IMR-90 (cell line): ENCODE data around the gene CMKLR1. TPM values are rescaled to one million over a fixed set of nuclear protein-coding genes. Genes with fewer than 3 reads are reported as not detected.

Experiments
- ATAC-seq: fragments of 200-7000 bp; cut with Tn5 transposase; 2 replicates; pipeline ENCODE4 v1.9.1; 2020; ENCODE audit warnings: low read depth, mild to moderate bottlenecking, moderate library complexity
- BruUV-seq: library from RNA; stranded (reverse); fragments of 400-500 nt; replicated peaks from 2 replicates; lab custom pipeline; 2021; lab: Mats Ljungman, UMichigan
- CTCF ChIA-PET: fragments of 300-600 bp; formaldehyde crosslinking; extraction: SDS; loops from one replicate; lab custom pipeline; 2021; ENCODE audit warnings: antibody characterized with exemption; lab: Yijun Ruan, JAX
- POLR2A ChIA-PET: fragments of 300-600 bp; sonication (Branson Sonifier 250); formaldehyde crosslinking; loops from one replicate; lab custom pipeline; 2022; ENCODE audit warnings: antibody characterized with exemption; ENCODE audit not compliant: unreplicated experiment; lab: Charles Lee
- DNase-seq: peaks from one replicate; pipeline ENCODE4 v3.0.0; 2013
- H2AFZ ChIP-seq: replicated peaks from 2 replicates; pipeline ENCODE3; 2013; ENCODE audit warnings: low read length, mild to moderate bottlenecking; ENCODE audit not compliant: poor library complexity
- H2AK5ac ChIP-seq: 2 replicates; pipeline ENCODE4 v1.6.1; 2013; ENCODE audit warnings: low read depth, low read length, inconsistent platforms
- H2AK9ac ChIP-seq: replicated peaks from 2 replicates; pipeline ENCODE3; 2013; ENCODE audit warnings: mild to moderate bottlenecking, low read depth, low read length, moderate library complexity; ENCODE audit not compliant: poor library complexity
- H2BK120ac ChIP-seq: 2 replicates; pipeline ENCODE4 v1.6.1; 2013; ENCODE audit warnings: low read depth, low read length, inconsistent platforms
- H2BK15ac ChIP-seq: 3 replicates; pipeline ENCODE4 v1.6.1; 2013; ENCODE audit warnings: low read depth, low read length, inconsistent platforms
- H2BK20ac ChIP-seq: 2 replicates; pipeline ENCODE4 v1.6.1; 2013; ENCODE audit warnings: low read depth, mild to moderate bottlenecking, inconsistent platforms, low read length, moderate library complexity
- H2BK5ac ChIP-seq: 2 replicates; pipeline ENCODE4 v1.6.1; 2013; ENCODE audit warnings: mild to moderate bottlenecking, low read depth, low read length, inconsistent platforms; ENCODE audit not compliant: poor library complexity, severe bottlenecking
- H3K14ac ChIP-seq: replicated peaks from 2 replicates; pipeline ENCODE4 v1.6.1; 2013; ENCODE audit warnings: low read depth, low read length, inconsistent platforms
- H3K18ac ChIP-seq: 2 replicates; pipeline ENCODE4 v1.6.1; 2013; ENCODE audit warnings: low read depth, low read length, control low read depth
- H3K23ac ChIP-seq: 2 replicates; pipeline ENCODE4 v1.6.1; 2013; ENCODE audit warnings: low read depth, low read length, inconsistent platforms
- H3K27ac ChIP-seq: 2 replicates; pipeline ENCODE4 v1.5.1; 2013; ENCODE audit warnings: mild to moderate bottlenecking, control low read depth, low read length; ENCODE audit not compliant: insufficient read depth
- H3K27me3 ChIP-seq: 2 replicates; pipeline ENCODE4 v1.6.1; 2013; ENCODE audit warnings: low read length; ENCODE audit not compliant: control insufficient read depth, insufficient read depth
- H3K36me3 ChIP-seq: 2 replicates; pipeline ENCODE4 v1.6.1; 2013; ENCODE audit warnings: low read length, mixed read lengths; ENCODE audit not compliant: control insufficient read depth, insufficient read depth
- H3K4ac ChIP-seq: 2 replicates; pipeline ENCODE4 v1.6.1; 2013; ENCODE audit warnings: low read depth, low read length, inconsistent platforms
- H3K4me1 ChIP-seq: 2 replicates; pipeline ENCODE4 v1.6.1; 2013; ENCODE audit warnings: low read length, mixed read lengths; ENCODE audit not compliant: control insufficient read depth, insufficient read depth
- H3K4me2 ChIP-seq: 2 replicates; pipeline ENCODE4 v1.6.1; 2013; ENCODE audit warnings: low read depth, mild to moderate bottlenecking, control low read depth, low read length, moderate library complexity
- H3K4me3 ChIP-seq: 2 replicates; pipeline ENCODE4 v1.5.1; 2013; ENCODE audit warnings: low read depth, mild to moderate bottlenecking, control low read depth, low read length, moderate library complexity; ENCODE audit not compliant: insufficient read depth
- H3K56ac ChIP-seq: 2 replicates; pipeline ENCODE4 v1.6.1; 2013; ENCODE audit warnings: low read length, inconsistent platforms; ENCODE audit not compliant: insufficient read depth; ENCODE audit errors: extremely low read depth
- H3K79me1 ChIP-seq, 2 experiments: 2 replicates each; pipeline ENCODE4 v1.6.1; 2013; ENCODE audit warnings: low read length in 2 of 2, inconsistent platforms in 1 of 2, low read depth in 1 of 2
- H3K9ac ChIP-seq: 2 replicates; pipeline ENCODE4 v1.6.1; 2013; ENCODE audit warnings: low read depth, low read length, control low read depth
- H3K9me1 ChIP-seq: 2 replicates; pipeline ENCODE4 v1.6.1; 2013; ENCODE audit warnings: low read length, inconsistent platforms; ENCODE audit not compliant: insufficient read depth
- H3K9me3 ChIP-seq: 2 replicates; pipeline ENCODE4 v1.6.1; 2013; ENCODE audit warnings: low read length; ENCODE audit not compliant: control insufficient read depth, insufficient read depth
- H4K20me1 ChIP-seq: 2 replicates; pipeline ENCODE4 v1.6.1; 2013; ENCODE audit warnings: low read length, inconsistent platforms; ENCODE audit not compliant: insufficient read depth
- H4K5ac ChIP-seq: 2 replicates; pipeline ENCODE4 v1.6.1; 2013; ENCODE audit warnings: mild to moderate bottlenecking, low read depth, low read length, control low read depth
- H4K8ac ChIP-seq, 2 experiments: 2 replicates each; pipeline ENCODE4 v1.6.1; 2013; ENCODE audit warnings: low read depth in 2 of 2, low read length in 2 of 2, control low read depth in 1 of 2, inconsistent platforms in 1 of 2
- H4K91ac ChIP-seq: 2 replicates; pipeline ENCODE4 v1.6.1; 2013; ENCODE audit warnings: low read depth, low read length, inconsistent platforms; ENCODE audit not compliant: insufficient read depth
- BHLHE40 ChIP-seq: fragments of 150-350 bp; IDR thresholded peaks from 2 replicates; pipeline ENCODE4 v1.6.1; 2016; ENCODE audit warnings: mild to moderate bottlenecking, low read depth, low read length
- CEBPB ChIP-seq: IDR thresholded peaks from 2 replicates; pipeline ENCODE4 v1.6.1; 2012; ENCODE audit warnings: low read depth, low read length, improper control_type of control experiment
- CHD1 ChIP-seq: IDR thresholded peaks from 2 replicates; pipeline ENCODE4 v1.6.1; 2012; ENCODE audit warnings: low read depth, low read length, improper control_type of control experiment
- FOS ChIP-seq: fragments of 150-350 bp; IDR thresholded peaks from 2 replicates; pipeline ENCODE4 v1.6.1; 2016; ENCODE audit warnings: low read depth, low read length
- MAFK ChIP-seq: IDR thresholded peaks from 2 replicates; pipeline ENCODE4 v1.6.1; 2012; ENCODE audit warnings: low read depth, low read length, improper control_type of control experiment
- MAZ ChIP-seq: IDR thresholded peaks from 2 replicates; pipeline ENCODE4 v1.6.1; 2012; ENCODE audit warnings: low read depth, mild to moderate bottlenecking, low read length, improper control_type of control experiment, moderate library complexity, borderline replicate concordance
- MXI1 ChIP-seq: IDR thresholded peaks from 2 replicates; pipeline ENCODE4 v1.6.1; 2012; ENCODE audit warnings: low read depth, mild to moderate bottlenecking, low read length, moderate library complexity, borderline replicate concordance
- NFE2L2 ChIP-seq: fragments of 150-350 bp; IDR thresholded peaks from 2 replicates; pipeline ENCODE4 v1.6.1; 2016; ENCODE audit warnings: low read depth, mild to moderate bottlenecking, low read length
- POLR2A ChIP-seq: IDR thresholded peaks from 2 replicates; pipeline ENCODE4 v1.6.1; 2012; ENCODE audit warnings: mild to moderate bottlenecking, low read depth, low read length
- RAD21 ChIP-seq: IDR thresholded peaks from 2 replicates; pipeline ENCODE4 v1.6.1; 2012; ENCODE audit warnings: low read length, improper control_type of control experiment
- RCOR1 ChIP-seq: IDR thresholded peaks from 2 replicates; pipeline ENCODE4 v1.6.1; 2012; ENCODE audit warnings: mild to moderate bottlenecking, low read length, improper control_type of control experiment; ENCODE audit not compliant: insufficient replicate concordance
- RFX5 ChIP-seq: IDR thresholded peaks from 2 replicates; pipeline ENCODE4 v1.8.0; 2012; ENCODE audit warnings: low read depth, mild to moderate bottlenecking, low read length, moderate library complexity
- SMC3 ChIP-seq: fragments of 150-350 bp; IDR thresholded peaks from 2 replicates; pipeline ENCODE4 v1.6.1; 2016; ENCODE audit warnings: low read depth, mild to moderate bottlenecking, antibody characterized with exemption, low read length, moderate library complexity
- USF2 ChIP-seq: fragments of 150-350 bp; IDR thresholded peaks from 2 replicates; pipeline ENCODE4 v1.6.1; 2017; ENCODE audit warnings: mild to moderate bottlenecking, antibody characterized with exemption, low read length, low read depth
- WGBS, 2 experiments: methylation state at CpG; one replicate each; pipeline versions ENCODE4 v1.1.5 to v1.1.7; 2013; ENCODE audit warnings: missing lambda C conversion rate in 2 of 2; ENCODE audit not compliant: insufficient read length in 1 of 2; ENCODE audit errors: extremely low coverage in 2 of 2; 5-methylcytosine and 5-hydroxymethylcytosine counted together
- dilution Hi-C: fragments of 300-500 bp; cut with HindIII; formaldehyde crosslinking; loops from one replicate; pipeline ENCODE4 v1.14.3; 2018; ENCODE audit warnings: low sequenced_read_pairs; ENCODE audit not compliant: unreplicated experiment
- in situ Hi-C: fragments of 300-500 bp; cut with MboI; formaldehyde crosslinking; loops from 3 replicates; pipeline ENCODE4 v1.14.3; 2019; ENCODE audit warnings: low sequenced_read_pairs, inconsistent platforms, mixed read lengths
- intact Hi-C: fragments of 100-400 bp; cut with micrococcal nuclease; formaldehyde crosslinking; loops from 2 replicates; pipeline ENCODE4 v1.10.0; 2022
- polyA plus RNA-seq, 3 experiments: library from polyadenylated mRNA; depleted of rRNA; stranded (reverse); fragments of >200 nt; gene quantifications; 2 replicates each; pipeline ENCODE4 v1.2.3, GENCODE V29; 2012; ENCODE audit warnings: low replicate concordance in 1 of 3
- total RNA-seq: library from RNA; depleted of rRNA; stranded (reverse); fragments of >200 nt; gene quantifications from 2 replicates; pipeline ENCODE4 v1.2.3, GENCODE V29; 2012
- TF ChIP-seq, protein P1 (sequence below): fragments of 150-350 bp; IDR thresholded peaks from 2 replicates; pipeline ENCODE4 v1.6.1; 2016; ENCODE audit warnings: low read depth, mild to moderate bottlenecking, low read length, moderate library complexity, borderline replicate concordance

The CMKLR1 gene
- total and polyA plus RNA-seq, 2 of the 4 experiments (the other 2 are of a cell fraction): not detected

DNA sequence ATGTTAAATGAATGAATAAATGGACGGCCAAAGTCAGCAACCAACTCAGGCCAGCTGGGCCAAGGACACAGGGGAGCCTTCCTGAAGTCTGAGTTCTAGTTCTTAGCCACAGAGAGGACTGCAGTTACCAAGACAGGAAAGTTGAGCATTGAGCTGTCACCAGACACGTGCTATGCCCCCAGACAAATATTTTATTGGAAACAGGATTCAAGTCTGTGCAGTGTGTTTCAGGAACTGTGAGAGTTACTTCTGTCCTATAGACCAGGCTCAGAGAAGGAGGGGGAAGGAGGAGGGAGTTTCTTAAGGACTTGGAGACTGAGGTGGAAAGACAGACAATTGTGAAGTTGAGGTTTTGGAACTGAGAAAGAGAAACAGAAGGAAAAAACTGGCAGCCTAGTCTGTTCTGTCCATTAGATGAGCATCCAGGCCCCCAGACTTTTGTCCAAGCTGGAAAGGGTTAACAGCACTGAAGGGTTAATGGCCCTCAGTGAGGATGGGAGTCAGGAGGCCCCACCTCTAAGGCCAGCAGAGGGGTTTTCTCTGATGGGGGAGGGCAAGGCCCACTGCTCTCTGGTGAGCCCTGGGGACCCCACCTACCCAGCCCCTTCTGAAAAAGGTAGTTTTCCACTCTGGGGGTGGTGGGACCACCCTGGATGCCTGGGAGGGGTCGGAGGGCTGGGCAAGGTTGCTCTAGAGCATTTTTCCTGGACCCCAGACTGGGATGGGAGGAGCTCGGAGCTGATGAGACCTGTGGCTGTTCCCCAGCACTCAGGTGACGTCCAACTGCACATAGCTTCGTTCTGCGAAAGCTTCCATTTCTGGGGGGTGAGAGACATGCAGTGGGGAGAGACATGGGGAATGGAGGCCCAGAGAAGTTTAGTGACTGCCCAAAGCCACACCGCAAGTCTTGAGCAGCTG is 6.9 kb upstream of the CMKLR1 start:
- Histone ChIP-seq H3K4me3 (no peak overlapping the region), H2AFZ (no peak overlapping the region), H2BK20ac (no peak overlapping the region), H4K20me1 (no peaks in the 10 kb centered on the region), H3K9me1 (no peaks in the 10 kb centered on the region), H4K8ac (no peak overlapping the region), H4K91ac (no peak overlapping the region), H3K27me3 (no peaks in the 10 kb centered on the region), H3K18ac (no peak overlapping the region), H3K4me1 (no peaks in the 10 kb centered on the region), H3K23ac (no peak overlapping the region), H4K5ac (no peak overlapping the region), H3K79me1 (no peaks in the 10 kb centered on the region), H2AK5ac (no peak overlapping the region), H2BK120ac (no peak overlapping the region), H3K27ac (no peak overlapping the region), H3K9ac (no peak overlapping the region), H3K4ac (no peak overlapping the region), H2AK9ac (no peak overlapping the region), H3K4me2 (no peak overlapping the region), H3K9me3 (no peaks in the 10 kb centered on the region), H2BK5ac (no peak overlapping the region), H3K56ac (no peak overlapping the region), H3K14ac (no peak overlapping the region), H2BK15ac (no peak overlapping the region), H3K36me3 (no peaks in the 10 kb centered on the region)
- DNase-seq: no peak
- 17% methylated on average over 2 of the region's 8 CpGs; no CpG with 5 or more reads in 1 of the 2 experiments for WGBS, 2 experiments
- ChIA-PET CTCF (no interaction called here), POLR2A (interaction anchor here (0.5 kb wide), 1 partner anchor 40 kb away, joined by 8 read pairs; no protein-coding TSS in a partner anchor)
- intact Hi-C loops (no loop called here), in situ Hi-C loops (no loop called here), dilution Hi-C loops (no loop called here)
- TF ChIP-seq, protein P1, sequence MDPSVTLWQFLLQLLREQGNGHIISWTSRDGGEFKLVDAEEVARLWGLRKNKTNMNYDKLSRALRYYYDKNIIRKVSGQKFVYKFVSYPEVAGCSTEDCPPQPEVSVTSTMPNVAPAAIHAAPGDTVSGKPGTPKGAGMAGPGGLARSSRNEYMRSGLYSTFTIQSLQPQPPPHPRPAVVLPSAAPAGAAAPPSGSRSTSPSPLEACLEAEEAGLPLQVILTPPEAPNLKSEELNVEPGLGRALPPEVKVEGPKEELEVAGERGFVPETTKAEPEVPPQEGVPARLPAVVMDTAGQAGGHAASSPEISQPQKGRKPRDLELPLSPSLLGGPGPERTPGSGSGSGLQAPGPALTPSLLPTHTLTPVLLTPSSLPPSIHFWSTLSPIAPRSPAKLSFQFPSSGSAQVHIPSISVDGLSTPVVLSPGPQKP: no peak
- TF ChIP-seq CHD1 (no peak), SMC3 (no peak), MAZ (no peak), USF2 (no peak), MAFK (no peak), FOS (no peak), BHLHE40 (no peak), POLR2A (no peak), RCOR1 (no peak), RFX5 (no peak), NFE2L2 (no peak), RAD21 (no peak), CEBPB (no peak), MXI1 (no peak)
- no peak for ATAC-seq
- BruUV-seq: no TSS peak
